CD4-positive, alpha-beta T cell (primary cell): ENCODE data around the gene ARHGAP42. TPM values are rescaled to one million over a fixed set of nuclear protein-coding genes. Genes with fewer than 3 reads are reported as not detected.
"Not testable (repeated sequence)": the region's sequence is repeated elsewhere in the genome, so short reads cannot be mapped to it uniquely, and the experiment has no call there.

Experiments used
- ATAC-seq: fragments of 200-7000 bp; cut with Tn5 transposase; one replicate; pipeline ENCODE4 v1.10.0; 2022; ENCODE audit warnings: mild to moderate bottlenecking; ENCODE audit not compliant: poor library complexity
- CTCF ChIA-PET: fragments of 350-600 bp; sonication (Branson Sonifier 250); formaldehyde crosslinking; loops from one replicate; lab custom pipeline; 2021; ENCODE audit warnings: antibody characterized with exemption, inconsistent platforms; lab: Charles Lee
- POLR2A ChIA-PET: fragments of 350-600 bp; sonication (Branson Sonifier 250); formaldehyde crosslinking; loops from one replicate; lab custom pipeline; 2021; ENCODE audit warnings: antibody characterized with exemption, inconsistent platforms; lab: Charles Lee
- DNase-seq, 14 experiments: peaks; one replicate each; pipeline ENCODE4 v3.0.0-alpha.2; 2013 to 2020; ENCODE audit warnings: mixed read lengths in 2 of 14
- H3K27ac ChIP-seq, 2 donors: one replicate each; pipeline versions ENCODE4 v1.5.1 to v1.7.0; 2013; ENCODE audit warnings: low read length in 2 of 2, low read depth in 1 of 2, mild to moderate bottlenecking in 1 of 2
- H3K27me3 ChIP-seq, 2 experiments: 1 replicate in 1 of 2; 2 replicates in 1 of 2; pipeline versions ENCODE4 v1.6.1 to v1.7.0; 2013; ENCODE audit warnings: low read length in 2 of 2, control low read depth in 1 of 2, mild to moderate bottlenecking in 1 of 2, moderate library complexity in 1 of 2; ENCODE audit not compliant: insufficient read depth in 2 of 2, control insufficient read depth in 1 of 2
- H3K36me3 ChIP-seq: one replicate; pipeline ENCODE4 v1.6.1; 2013; ENCODE audit warnings: low read length, control low read depth; ENCODE audit not compliant: insufficient read depth
- H3K4me1 ChIP-seq: one replicate; pipeline ENCODE4 v1.6.1; 2013; ENCODE audit warnings: low read length, control low read depth; ENCODE audit not compliant: insufficient read depth
- H3K4me3 ChIP-seq: one replicate; pipeline ENCODE4 v1.5.1; 2013; ENCODE audit warnings: mild to moderate bottlenecking, low read length, moderate library complexity
- H3K9me3 ChIP-seq, 2 experiments: 1 replicate in 1 of 2; 2 replicates in 1 of 2; pipeline versions ENCODE4 v1.6.1 to v1.7.0; 2013; ENCODE audit warnings: low read length in 2 of 2, mild to moderate bottlenecking in 2 of 2, control low read depth in 1 of 2, moderate library complexity in 1 of 2; ENCODE audit not compliant: control insufficient read depth in 1 of 2, insufficient read depth in 1 of 2
- H3K27ac Mint-ChIP-seq: one replicate; pipeline ENCODE4 v1.8.0; 2020; ENCODE audit warnings: mixed read lengths
- H3K27me3 Mint-ChIP-seq: one replicate; pipeline ENCODE4 v1.8.0; 2021; ENCODE audit warnings: mixed read lengths
- H3K36me3 Mint-ChIP-seq: one replicate; pipeline ENCODE4 v1.8.0; 2021; ENCODE audit warnings: low read depth, mixed read lengths
- H3K4me1 Mint-ChIP-seq: one replicate; pipeline ENCODE4 v1.8.0; 2021; ENCODE audit warnings: low read depth, mixed read lengths
- H3K4me3 Mint-ChIP-seq: one replicate; pipeline ENCODE4 v1.8.0; 2020; ENCODE audit warnings: mild to moderate bottlenecking, mixed read lengths
- H3K9me3 Mint-ChIP-seq: one replicate; pipeline ENCODE4 v1.8.0; 2020; ENCODE audit warnings: mixed read lengths
- CTCF ChIP-seq: fragments of 200-600 bp; IDR thresholded peaks from one replicate; pipeline ENCODE4 v1.8.0; 2022; ENCODE audit warnings: antibody characterized with exemption, mild to moderate bottlenecking
- intact Hi-C, 2 experiments: fragments of 100-400 bp; cut with DNase I in 1 of 2; cut with micrococcal nuclease in 1 of 2; formaldehyde crosslinking; loops; one replicate each; pipeline versions ENCODE4 v1.15.1 to v1.9.0; 2023 to 2025; cut with DNase I, micrococcal nuclease
- total RNA-seq, 174 experiments: library from RNA in 2 of 174; stranded (reverse) in 2 of 174; gene quantifications; one replicate each; pipeline ENCODE4 v1.2.3 and lab custom pipeline; 2021 to 2026

The ARHGAP42 gene
- total RNA-seq, 2 experiments from 2014 or later = not detected

DNA sequence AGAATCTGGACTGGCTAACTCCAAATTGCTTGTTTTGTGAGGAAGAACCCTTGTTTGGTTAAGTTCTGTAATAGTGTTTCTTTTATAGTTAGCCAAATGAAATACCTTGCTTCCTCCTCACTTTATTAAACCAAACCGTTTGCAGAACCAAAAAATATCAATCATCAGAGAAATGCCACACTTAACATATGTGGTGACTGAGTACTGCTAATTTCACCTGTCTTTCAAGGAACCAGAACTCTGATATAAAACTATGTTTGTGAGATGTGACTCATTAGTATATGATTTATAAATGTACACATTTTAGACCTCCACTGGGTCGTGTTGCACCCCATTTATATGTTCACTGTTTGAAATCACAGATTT lies 322.6 kb downstream of the ARHGAP42 start:
- H3K4me3 ChIP-seq = no peak overlapping the region
- no peaks in the 10 kb centered on the region for H3K4me1 ChIP-seq
- no peaks in the 10 kb centered on the region for H3K36me3 Mint-ChIP-seq
- ATAC-seq (no peak), DNase-seq (no peak)
- ChIA-PET POLR2A (no interaction called here), CTCF (no interaction called here)
- H3K4me3 Mint-ChIP-seq = no peak overlapping the region
- H3K27ac Mint-ChIP-seq = no peak overlapping the region
- no peaks in the 10 kb centered on the region for H3K27me3 ChIP-seq
- no peak for TF ChIP-seq CTCF
- no peaks in the 10 kb centered on the region for H3K4me1 Mint-ChIP-seq
- H3K9me3 ChIP-seq = no peaks in the 10 kb centered on the region
- intact Hi-C loops = no loop called here
- no peaks in the 10 kb centered on the region for H3K27me3 Mint-ChIP-seq
- no peaks in the 10 kb centered on the region for H3K36me3 ChIP-seq
- peaks cover 9% of the 10 kb centered on the region for H3K9me3 Mint-ChIP-seq
- H3K27ac ChIP-seq = no peak overlapping the region

DNA sequence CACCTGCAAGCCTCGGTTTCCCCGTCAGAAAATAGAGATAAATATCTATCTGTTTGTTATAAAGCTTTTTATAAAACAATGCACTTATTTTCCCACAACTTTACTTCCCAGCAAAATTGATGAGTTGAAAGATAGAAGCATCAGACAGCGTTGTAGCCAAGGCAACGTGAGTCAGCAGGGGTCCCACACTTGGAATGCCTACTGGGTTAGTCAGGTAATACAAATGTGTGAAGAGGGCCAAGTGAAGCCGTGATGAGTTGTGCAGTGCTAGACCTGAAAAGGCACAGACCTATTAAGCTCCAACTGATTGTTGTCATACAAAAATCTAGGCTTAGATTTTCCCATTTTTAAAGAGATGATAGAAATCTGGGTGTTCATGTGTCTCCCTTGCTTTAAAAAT lies 323.8 kb downstream of the ARHGAP42 start:
- intact Hi-C loops = no loop called here
- Histone ChIP-seq H3K36me3 (no peaks in the 10 kb centered on the region), H3K27me3 (no peaks in the 10 kb centered on the region), H3K9me3 (no peaks in the 10 kb centered on the region), H3K4me1 (no peaks in the 10 kb centered on the region), H3K4me3 (no peak overlapping the region), H3K27ac (no peak overlapping the region)
- H3K9me3 Mint-ChIP-seq = peaks cover 9% of the 10 kb centered on the region
- CTCF ChIA-PET = no interaction called here
- POLR2A ChIA-PET = no interaction called here
- H3K36me3 Mint-ChIP-seq = no peaks in the 10 kb centered on the region
- DNase-seq (no peak), ATAC-seq (no peak)
- H3K4me1 Mint-ChIP-seq = no peaks in the 10 kb centered on the region
- TF ChIP-seq CTCF = no peak
- H3K4me3 Mint-ChIP-seq = no peak overlapping the region
- H3K27me3 Mint-ChIP-seq = no peaks in the 10 kb centered on the region
- H3K27ac Mint-ChIP-seq = no peak overlapping the region

GRCh38 chr11:101011881-101012280 lies 324.8 kb downstream of the ARHGAP42 start:
- Histone ChIP-seq H3K36me3 (no peaks in the 10 kb centered on the region), H3K9me3 (no peaks in the 10 kb centered on the region), H3K4me1 (no peaks in the 10 kb centered on the region), H3K27ac (no peak overlapping the region), H3K4me3 (no peak overlapping the region), H3K27me3 (no peaks in the 10 kb centered on the region)
- Mint-ChIP-seq H3K27ac (no peak overlapping the region), H3K9me3 (peaks cover 8% of the 10 kb centered on the region), H3K36me3 (no peaks in the 10 kb centered on the region), H3K4me3 (no peak overlapping the region), H3K27me3 (no peaks in the 10 kb centered on the region), H3K4me1 (no peaks in the 10 kb centered on the region)
- intact Hi-C loops = no loop called here
- ChIA-PET POLR2A (no interaction called here), CTCF (no interaction called here)
- ATAC-seq (no peak), DNase-seq (no peak)
- TF ChIP-seq CTCF = no peak

DNA sequence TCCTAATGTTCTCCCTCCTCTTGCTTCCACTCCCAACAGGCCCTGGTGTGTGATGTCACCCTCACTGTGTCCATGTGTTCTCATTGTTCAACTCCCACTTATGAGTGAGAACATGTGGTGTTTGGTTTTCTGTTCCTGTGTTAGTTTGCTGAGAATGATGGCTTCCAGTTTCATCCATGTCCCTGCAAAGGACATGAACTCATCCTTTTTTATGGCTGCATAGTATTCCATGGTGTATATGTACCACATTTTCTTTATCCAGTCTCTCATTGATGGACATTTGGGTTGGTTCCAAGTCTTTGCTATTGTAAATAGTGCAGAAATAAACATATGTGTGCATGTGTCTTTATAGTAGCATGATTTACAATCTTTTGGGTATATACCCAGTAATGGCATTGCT lies 326.6 kb downstream of the ARHGAP42 start:
- H3K9me3 ChIP-seq, H3K27me3 Mint-ChIP-seq, H3K36me3 ChIP-seq, H3K9me3 Mint-ChIP-seq, H3K27ac ChIP-seq, POLR2A ChIA-PET, H3K4me1 Mint-ChIP-seq, ATAC-seq, CTCF ChIA-PET, H3K36me3 Mint-ChIP-seq, H3K4me1 ChIP-seq, intact Hi-C loops, DNase-seq, H3K27ac Mint-ChIP-seq, H3K4me3 Mint-ChIP-seq, H3K4me3 ChIP-seq, H3K27me3 ChIP-seq: not testable (repeated sequence)
